ENCODE results near the gene SLC30A4.
A peak's percentile ranks its signal among the peaks of the same experiment; 100 is the strongest.
"Not testable (repeated sequence)": the region's sequence is repeated elsewhere in the genome, so short reads cannot be mapped to it uniquely, and the experiment has no call there.

The SLC30A4 gene

DNA sequence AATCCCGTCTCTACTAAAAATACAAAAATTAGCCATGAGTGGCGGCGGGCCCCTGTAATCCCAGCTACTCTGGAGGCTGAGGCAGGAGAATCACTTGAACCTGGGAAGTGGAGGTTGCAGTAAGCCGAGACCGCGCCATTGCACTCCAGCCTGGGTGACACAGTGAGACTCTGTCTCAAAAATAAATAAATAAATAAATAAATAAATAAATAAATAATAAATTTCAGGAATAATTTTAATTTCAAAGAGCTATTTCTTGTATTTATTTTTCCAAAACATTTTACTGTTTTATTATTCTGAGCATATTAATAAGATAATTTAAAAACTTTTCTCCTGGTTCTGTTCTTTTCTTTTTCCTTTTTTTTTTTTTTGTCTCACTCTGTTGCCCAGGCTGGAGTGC lies 15.4 kb downstream of the SLC30A4 start:
- DNase-seq: not testable (repeated sequence)

DNA sequence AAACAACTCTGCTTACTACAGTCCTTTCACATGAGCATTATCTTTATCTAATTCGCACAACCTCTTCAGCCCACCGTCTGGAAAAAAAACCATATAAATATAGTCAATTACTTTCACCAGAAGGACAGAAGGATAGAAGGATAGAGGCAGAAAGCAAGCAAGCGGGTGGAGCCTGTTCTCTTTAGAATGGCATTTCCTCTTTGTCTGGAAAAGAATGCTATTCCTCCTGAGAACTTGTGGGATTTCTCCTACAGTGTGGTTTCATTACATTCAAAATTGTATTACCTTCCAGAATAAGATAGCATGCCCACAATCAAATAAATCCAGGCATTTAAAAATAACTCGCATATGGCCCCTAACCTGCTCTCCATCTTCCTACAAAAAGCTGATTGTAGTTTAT lies 23.1 kb downstream of the SLC30A4 start:
- no peak for DNase-seq

DNA sequence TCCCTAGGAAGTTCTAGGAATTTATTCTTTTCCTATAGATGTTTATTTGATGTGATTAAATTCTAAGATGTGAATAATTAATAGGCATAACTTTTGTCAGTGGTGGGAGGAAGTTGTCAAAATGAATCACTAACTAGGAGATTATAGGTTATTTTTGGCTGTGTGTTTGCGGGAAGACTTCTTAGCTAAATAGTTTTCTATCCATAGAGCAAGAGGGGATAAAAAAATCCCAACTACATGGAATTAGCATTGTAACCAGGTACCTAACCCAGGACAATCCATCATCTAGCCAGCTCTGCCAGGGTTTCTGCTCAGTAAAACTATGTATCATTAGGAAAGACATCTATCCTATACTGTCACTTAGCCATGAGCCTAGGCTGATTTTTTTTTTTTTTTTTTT lies 23.9 kb downstream of the SLC30A4 start:
- no peak for DNase-seq

DNA sequence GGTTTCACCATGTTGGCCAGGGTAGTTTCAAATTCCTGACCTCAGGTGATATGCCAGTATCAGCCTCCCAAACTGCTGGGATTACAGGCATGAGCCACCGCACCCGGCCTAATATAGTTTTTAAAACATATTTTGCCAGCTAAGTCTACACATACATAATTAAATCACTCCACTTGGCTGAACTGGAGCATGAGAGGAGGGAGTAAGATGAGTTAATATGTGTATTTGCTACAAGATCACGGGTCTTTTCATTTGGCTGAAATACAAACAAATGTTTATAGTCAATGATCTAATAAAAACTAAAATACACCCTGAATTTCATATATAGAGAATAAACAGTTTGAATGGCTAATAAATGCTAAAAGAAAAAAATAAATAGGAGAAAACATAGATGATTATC lies 25.3 kb downstream of the SLC30A4 start:
- no peak for DNase-seq

DNA sequence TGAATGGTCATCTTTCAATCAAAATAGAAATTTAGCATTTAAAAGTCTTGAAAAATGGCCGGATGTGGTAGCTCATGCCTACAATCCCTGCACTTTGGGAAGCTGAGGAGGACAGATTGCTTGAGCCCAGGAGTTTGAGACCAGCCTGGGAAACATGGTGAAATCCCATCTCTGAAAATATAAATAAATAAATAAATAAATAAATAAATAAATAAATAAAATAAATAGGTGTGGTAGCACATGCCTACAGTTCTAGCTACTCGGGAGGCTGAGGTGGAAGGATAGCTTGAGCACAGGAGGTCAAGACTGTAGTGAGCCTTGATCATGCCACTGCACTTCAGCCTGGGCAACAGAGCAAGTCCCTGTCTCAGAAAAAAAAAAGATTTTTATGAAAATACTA lies 25.9 kb downstream of the SLC30A4 start:
- no peak for DNase-seq

DNA sequence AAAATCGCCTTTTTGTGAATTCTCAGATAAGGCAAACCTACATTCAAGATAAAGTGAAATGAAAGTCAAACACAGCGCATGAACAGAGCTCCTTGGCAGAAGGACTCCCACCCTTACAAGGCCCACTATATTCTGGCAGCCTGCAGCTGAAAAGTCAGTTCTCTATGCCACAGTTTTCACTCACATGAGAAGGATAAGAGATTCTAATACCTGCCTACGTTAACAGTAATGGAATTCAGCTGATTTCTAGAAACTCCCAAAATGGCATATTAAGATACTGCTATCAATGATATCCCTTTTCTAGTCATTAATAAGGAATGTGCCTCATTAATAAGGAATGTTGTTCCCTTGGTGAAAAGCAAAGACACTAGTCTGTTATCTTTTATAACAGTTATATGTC lies 27.0 kb downstream of the SLC30A4 start:
- no peak for DNase-seq

DNA sequence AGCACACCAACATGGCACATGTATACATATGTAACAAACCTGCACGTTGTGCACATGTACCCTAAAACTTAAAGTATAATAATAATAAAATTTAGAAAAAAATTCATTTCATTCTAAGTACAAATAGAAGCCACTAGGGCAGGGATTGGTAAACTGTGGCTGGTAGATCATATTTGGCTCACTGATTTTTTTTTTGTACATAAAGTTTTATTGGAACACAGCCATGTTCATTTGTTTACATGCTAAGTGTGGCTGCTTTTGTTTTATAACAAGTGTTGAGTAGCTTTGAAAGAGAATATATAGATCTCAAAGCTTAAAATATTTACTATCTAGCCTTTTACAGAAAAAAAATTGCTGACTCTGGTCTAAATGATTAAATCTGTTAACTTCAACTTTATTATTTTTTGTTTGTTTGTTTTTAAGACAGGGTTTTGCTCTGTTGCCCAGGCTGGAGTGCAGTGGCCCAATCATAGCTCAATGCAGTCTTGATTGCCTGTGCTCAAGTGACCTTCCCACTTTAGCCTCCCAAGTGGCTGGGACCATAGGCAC lies 32.8 kb downstream of the SLC30A4 start:
- DNase-seq: no peak

DNA sequence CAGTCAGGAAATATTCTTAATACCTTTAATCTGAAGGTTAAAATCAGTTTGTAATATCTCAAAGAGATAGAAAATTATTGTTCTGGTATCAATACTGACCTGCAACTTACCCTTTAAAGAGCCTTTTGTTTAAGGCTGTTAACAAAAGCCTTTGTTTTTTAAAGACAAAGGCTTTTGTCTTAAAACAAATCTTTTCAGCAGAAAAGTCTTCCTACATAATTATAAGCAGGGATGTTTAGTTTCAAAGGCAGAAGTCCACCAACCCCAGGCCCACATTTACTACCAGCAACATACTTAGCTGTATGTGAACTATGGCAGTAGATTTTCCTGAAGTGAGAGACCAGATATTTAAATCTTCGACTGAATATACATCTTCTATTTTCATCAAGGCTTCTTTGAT lies 36.2 kb downstream of the SLC30A4 start:
- DNase-seq: peak; percentile 19

DNA sequence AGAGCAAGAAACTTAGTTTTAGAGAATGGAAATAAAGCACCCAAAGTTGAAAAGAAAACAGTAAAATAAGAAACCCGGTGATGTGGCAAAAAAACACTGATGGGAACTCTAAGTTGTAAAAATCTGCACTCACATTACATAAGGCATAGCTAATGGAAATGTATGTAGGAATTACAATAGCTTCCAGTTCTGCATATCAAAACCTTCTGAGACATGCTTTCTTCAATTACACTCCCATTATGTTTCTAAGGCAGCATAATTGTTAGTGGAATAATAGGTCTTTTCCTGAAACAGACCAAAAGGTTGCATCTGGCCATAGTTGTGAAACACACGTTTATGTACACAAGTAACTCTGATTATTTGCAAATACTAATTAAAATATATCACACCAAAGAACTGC lies 41.4 kb downstream of the SLC30A4 start:
- DNase-seq: no peak

DNA sequence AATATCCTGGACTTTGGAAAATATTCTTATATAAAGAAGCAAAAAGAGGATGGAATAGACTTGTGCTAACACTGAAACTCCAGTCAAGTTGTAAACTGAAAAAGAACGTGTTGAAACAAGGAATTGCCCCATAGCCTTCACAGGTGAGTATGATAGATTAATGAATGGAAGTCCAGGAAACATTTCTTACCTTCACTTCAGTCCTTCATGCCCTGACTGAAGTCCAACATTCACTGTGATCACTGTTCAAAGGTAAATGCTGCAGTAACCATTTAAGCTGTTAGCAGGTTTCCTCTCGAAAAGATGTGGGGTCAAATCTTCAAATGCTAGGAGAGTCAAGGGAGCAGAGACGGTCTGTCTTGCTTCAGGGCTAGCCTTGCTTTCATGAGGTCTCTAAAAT lies 46.1 kb downstream of the SLC30A4 start:
- DNase-seq: no peak

DNA sequence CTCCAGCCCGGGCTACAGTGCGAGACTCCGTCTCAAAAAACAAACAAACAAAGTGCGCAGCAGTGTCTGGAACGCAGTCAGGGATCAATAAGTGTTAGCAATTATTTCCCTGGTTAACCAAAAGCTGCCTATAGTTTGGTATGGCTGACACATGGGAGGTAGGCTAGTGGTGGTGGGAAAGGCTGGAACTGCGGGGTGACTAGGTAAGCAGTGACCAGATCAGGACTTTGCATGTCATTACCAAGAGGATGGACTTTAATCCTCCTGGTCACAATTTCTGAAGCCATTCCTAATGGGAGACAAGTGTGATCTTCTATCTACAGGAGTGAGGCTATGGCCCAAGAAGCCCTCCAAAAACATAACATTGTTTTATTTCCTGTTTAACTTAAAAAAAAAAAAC lies 47.8 kb downstream of the SLC30A4 start:
- DNase-seq: no peak

DNA sequence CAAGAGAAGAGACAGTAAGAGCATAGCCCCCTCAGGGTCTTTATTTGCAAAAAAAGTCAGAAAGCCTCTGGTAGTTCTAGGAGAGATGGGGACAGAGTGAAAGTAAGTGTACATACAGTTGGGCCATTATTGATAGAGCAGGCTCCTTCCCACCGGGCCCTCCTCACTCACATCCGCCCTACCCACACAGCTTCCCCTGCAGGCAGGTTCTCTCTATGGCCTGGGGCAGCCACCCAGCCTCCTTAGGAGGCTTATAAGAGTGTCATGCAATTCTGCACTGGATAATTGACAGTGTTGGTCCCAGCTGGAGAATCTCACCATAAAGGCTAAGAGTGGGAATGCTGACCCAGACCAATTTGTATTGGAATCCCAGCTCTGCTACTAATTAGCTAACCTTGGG lies 49.5 kb downstream of the SLC30A4 start:
- no peak for DNase-seq

DNA sequence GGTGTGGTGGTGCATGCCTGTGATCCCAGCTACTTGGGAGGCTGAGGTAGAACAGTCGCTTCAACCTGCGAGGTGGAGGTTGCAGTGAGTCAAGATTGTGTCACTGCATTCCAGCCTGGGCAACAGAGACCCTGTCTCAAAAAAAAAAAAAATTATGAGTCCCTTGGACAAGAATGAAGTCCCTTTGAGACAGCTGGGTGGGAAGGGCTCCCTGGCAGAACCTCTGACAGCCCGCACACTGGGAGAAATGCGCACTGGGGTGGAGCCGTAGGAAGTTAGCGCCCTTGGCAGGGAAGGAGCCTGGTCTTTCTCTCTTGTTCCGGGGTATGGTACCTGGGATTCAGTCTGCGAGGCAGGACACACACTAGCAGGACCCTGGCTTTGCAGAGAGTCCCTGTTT lies 51.4 kb downstream of the SLC30A4 start:
- DNase-seq: no peak

DNA sequence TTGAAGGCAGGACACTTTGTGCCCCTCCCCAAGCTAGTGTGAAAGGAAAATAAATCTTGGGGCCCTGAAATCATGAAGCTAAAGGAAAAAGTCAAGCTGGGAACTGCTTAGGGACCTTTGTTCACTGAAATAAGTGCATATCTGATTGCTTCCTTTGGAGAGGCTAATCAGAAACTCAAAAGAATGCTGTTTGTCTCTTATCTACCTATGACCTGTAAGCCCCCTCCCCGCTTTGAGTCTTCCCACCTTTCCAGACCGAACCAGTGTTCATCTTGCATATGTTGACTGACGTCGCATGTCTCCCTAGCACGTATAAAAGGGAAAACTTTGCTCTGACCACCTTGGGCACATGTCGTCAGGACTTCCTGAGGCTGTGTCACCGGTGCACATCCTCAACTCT lies 53.1 kb downstream of the SLC30A4 start:
- DNase-seq: no peak

DNA sequence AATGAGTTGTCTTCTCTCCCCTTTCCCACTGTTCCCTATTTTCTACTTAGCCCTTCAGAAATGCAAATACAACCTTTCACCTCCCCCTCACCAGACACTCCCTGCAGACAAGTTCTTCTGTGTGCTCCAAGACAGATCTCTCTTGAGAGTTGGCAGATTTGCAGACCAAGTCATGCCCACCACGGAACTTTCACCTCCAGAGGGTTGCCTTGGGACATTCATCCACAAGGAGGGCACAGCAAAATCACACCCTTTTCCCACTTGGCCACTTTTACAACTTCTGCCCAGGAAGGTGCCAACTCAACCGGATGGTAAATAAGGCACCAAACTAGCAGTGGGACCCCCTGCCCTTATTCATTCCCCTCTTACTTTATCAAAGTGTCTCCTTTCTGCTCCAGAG lies 53.5 kb downstream of the SLC30A4 start:
- DNase-seq: no peak

DNA sequence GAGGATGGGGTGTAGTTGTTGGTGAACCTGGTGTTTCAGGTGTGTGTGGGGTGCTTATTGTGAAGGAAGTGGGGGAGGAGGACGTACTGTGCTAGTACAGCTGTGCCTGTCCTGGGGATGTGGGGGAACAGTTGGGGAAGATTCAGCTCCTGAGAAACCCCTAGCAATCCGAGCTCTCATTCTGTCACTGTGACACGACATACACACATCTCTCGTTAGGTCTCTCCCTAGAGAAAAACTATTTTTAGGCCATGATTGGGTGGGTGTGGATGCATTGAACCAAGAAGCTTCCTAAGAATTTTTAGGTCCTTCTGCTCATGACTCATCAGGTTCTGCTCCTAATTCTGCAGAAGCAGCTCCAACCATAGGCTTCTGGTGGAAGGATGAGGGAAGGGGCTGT lies 54.3 kb downstream of the SLC30A4 start:
- DNase-seq: no peak

DNA sequence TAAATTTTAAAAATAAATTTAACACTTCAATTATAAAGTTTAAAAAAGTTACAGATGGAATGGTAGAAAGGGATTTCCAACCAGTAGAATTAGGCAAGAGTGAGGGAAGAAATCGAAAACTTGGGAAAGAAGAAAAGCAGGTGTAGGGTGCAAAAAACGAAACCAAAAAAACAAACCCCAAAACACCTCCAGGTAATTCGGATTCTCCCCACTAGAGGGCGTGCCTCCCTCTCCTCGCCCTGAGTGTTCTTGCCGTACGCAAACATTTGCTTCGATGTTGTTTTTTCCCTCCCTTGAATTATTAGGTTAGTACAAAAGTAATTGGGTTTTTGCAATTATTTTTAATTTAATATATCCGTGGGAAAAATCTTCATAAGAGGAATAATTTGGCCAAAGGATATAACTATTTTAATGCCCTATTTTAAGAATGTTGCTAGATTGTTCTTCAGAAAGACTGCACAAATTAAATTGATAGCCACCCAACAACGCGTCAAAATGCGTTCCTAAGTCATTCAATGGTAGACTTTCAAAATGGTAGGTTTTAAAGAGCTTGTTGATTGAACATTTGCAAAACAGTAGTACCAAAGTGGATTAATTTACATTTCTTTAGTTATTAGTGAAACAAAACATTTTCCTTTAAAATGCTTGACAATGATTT lies 63.7 kb downstream of the SLC30A4 start:
- peak; percentile 80 for DNase-seq

DNA sequence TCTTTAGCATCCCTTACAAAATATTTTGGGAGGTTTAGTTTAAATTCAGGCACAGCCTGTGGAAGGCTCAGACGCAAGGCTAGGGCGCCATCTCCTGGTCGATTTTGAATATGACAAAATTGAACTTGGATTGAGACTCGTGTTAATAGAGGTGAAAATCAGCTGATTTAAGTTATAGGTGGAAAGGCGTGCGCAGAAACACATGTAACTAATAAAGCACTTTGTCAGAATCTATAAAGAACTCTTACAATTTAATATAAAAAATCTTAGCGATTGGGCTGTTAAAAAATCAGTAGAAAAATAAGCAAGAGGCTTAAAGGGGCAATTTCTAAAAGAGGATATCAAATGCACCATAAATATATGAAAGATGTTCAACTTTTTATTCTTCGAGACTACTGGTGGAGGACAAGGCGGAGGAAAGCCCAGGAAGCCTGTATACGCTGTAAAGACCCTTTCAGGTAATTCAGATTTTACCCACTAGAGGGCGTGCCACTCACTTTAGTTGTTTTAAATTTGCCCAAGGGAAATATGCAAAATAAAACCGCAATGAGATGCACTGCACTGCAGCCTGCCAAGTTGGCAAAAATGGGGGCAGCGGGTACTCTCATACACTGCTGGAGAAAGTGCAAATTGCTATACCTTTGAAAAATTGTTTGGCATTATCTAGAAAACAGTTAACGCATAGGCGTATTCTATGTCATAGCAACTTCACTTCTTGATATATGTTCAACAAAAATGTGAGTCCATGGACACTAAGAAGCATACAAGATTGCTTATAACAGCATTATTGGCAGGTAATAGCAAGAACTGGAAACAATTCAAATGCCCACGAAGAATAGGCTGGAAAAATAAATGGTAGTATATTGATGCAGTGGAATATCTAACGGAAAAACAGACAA lies 64.7 kb downstream of the SLC30A4 start:
- DNase-seq: peak; percentile 86

DNA sequence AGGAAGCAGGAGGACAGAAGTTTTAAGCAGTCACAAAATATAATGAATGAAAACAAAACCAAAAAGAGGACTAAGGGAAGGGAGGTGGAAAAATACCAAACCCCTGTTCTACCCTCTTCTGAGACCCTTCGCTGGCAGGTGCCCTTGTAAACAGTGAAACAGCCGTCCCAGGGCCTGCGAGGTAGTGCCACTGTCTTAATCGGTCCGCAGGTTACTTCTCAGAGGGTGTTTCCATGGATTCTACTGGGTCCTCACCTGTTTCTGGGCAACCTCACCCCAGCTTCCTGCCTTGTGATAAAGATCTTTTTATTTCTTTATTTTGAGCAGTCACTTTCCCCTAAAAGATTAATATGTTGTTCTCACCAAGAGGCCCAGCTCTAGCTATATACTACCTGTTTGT lies 65.3 kb downstream of the SLC30A4 start:
- DNase-seq: no peak

DNA sequence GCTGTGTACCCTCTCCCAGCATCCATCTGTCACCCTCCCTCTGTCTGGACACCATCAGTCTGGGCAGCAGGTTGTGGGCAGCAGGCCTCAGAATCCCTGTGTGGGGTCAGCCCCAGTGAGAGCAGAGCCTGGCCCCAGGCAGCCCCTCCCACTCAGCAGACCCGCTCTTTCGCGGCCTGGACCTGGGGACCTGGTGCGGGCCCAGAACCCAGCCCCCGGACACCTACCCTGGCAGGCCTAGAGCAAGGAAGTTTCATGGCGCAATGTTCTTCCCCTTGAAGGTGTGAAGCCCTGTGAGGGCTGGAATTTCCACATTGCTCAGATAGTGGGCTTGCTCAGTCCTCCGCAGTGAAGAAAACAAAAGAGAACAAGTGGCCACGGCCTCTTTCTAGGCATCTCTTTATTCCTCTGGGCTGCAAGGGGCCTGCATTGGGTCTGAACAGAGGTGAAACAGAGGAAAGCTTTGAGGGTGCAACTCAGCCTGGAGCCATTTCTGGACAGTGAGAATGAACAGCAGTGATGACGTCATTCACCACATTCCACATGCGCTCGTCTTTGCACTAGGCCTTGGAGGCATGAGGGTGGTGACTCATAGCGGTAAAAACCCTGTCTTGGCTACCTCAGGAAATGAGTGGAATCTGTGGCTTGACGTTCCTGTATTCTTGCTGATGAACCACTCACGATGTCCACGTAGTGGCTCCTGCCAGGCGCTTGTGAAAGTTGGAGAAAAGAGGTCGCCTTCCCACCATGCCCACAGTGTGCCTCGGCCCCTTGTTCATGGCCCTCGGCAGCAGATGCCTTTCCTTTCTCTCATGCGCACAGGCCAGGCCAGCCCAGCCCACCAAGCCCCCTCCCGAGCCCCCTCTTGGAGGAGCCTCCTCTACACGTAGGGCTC lies 66.1 kb downstream of the SLC30A4 start:
- no peak for DNase-seq

DNA sequence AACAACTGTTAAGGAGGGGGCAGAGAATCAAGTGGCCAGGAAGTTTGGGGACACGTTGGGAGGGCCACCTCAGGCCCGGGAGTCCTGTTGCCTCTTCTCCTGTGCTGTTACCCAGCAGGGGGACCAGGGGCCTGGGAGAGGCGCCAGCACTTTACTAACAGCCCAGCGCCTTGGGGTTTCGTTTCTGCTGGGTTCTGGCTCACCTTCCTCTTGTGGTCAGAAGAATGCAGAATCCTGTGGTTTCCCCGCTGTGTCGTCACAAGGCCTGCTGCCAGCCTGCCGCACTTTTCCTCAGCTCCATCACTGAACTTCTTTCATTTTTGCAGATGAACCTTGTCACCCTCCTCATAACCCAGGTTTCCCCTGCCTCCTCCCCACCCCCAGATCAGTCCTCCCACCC lies 67.7 kb downstream of the SLC30A4 start:
- peak; percentile 33 for DNase-seq

DNA sequence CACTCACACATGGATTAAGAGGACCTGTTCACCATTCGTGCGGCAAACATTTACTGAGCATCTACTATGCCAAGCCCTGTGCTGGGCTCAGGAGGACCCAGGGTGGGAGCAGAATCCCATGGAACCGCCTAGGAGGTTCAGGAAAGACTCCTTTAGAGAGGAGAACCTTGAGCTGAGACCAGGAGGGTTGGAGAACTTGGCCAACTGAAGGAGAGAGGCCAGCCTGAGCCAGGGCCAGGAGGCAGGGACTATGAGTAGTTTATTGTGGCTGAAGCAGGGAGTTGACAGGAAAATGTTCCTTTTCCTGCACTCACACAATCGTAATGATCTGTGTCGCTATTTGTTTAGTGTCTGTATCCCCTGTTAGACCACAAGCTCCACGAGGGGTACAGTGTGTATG lies 71.3 kb downstream of the SLC30A4 start:
- no peak for DNase-seq

Measured in midbrain (tissue), 1 donor.